Natural killer cell treated with Interleukin-12 subunit alpha and Interleukin-12 subunit beta and Interleukin-15 and Interleukin-18, amount 100 ng/mL, for 72 hours (primary cell): ENCODE results near the gene DBI. TPM values are rescaled to one million over a fixed set of nuclear protein-coding genes. Genes with fewer than 3 reads are reported as not detected.

Experiments used
- ATAC-seq, 2 donors: fragments of 150-1000 bp; cut with Tn5 transposase in 1 of 2; sonication (Bioruptor Pico), chemical (Tn5 transposase) in 1 of 2; 2 replicates each; pipeline ENCODE4 v1.10.0; 2021
- DNase-seq: peaks from one replicate; pipeline ENCODE4 v3.0.0; 2022; ENCODE audit warnings: low spot score
- H3K27ac Mint-ChIP-seq, 2 donors: 1 replicate in 1 of 2; 2 replicates in 1 of 2; pipeline ENCODE4 v1.8.0; 2022; ENCODE audit warnings: mixed read lengths in 2 of 2, mild to moderate bottlenecking in 1 of 2, moderate library complexity in 1 of 2
- H3K27me3 Mint-ChIP-seq, 2 donors: 1 replicate in 1 of 2; 2 replicates in 1 of 2; pipeline ENCODE4 v1.8.0; 2022; ENCODE audit warnings: mixed read lengths in 2 of 2
- H3K36me3 Mint-ChIP-seq: one replicate; pipeline ENCODE4 v1.8.0; 2022; ENCODE audit warnings: mixed read lengths
- H3K4me1 Mint-ChIP-seq, 2 donors: 1 replicate in 1 of 2; 2 replicates in 1 of 2; pipeline ENCODE4 v1.8.0; 2022; ENCODE audit warnings: low read depth in 2 of 2, mixed read lengths in 2 of 2, mild to moderate bottlenecking in 1 of 2
- H3K4me3 Mint-ChIP-seq: one replicate; pipeline ENCODE4 v1.8.0; 2022; ENCODE audit warnings: mixed read lengths
- H3K9me3 Mint-ChIP-seq: 2 replicates; pipeline ENCODE4 v1.8.0; 2022; ENCODE audit warnings: mixed read lengths
- total RNA-seq, 2 donors: library from RNA; stranded (reverse); gene quantifications; one replicate each; pipeline ENCODE4 v1.2.3, GENCODE V29; 2022

The DBI gene
- 100 to 1,000 TPM; 161 to 187 TPM for total RNA-seq

DNA sequence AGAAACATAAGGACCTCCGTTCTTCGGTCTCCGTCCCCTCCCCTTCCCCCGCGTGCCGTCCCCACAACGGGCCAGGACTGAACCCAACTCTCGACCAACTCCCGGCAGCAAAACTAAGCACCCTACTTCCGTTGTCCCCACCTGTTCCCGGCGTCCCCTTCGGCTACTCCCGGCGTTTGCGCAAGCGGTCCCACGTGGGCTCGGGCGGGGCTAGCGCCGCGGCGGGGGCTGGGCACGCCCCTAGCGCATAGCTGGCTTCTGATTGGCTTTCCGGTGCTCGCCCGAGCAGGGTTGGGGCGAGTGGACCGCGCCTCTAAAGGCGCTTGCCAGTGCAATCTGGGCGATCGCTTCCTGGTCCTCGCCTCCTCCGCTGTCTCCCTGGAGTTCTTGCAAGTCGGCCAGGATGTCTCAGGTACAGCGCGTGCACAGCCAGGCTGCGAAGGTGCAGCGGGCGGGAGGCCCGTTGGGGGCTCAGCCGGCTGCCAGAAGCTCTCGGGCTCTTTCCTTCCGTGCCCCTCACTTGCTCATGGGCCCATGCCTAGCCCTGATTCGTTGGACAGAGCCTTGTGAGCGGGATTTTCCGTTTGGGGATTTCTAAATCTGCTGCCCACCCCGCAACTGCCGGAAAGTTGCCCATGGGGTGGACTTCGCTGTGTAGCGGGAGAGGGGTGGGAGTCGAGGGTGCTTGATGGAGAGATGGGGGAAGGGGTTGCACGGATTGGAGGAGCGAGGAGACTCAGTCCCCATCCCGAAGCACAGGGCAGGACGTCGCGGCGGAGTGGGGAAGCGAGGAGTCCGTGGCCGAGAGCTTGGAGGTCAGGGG is at the start of gene DBI, which contains the start of gene C2orf76:
DBI (plus strand) TSS at position 329 of the 823 bp plus-strand sequence; CDS start at position 404, 75 bp downstream.
C2orf76 (minus strand) TSS at position 186 of the 823 bp plus-strand sequence. CDS start 26,875 bp downstream, outside the sequence.
- H3K9me3 Mint-ChIP-seq, result no peaks in the 10 kb centered on the region
- ATAC-seq (peak; percentile 98), DNase-seq (peak; percentile 96)
- peak within 1 kb of the TSS; percentile 98 to 100 for H3K27ac Mint-ChIP-seq
- peaks cover 14% of the 10 kb centered on the region for H3K36me3 Mint-ChIP-seq
- peaks cover 38 to 49% of the 10 kb centered on the region in 2 donors for H3K4me1 Mint-ChIP-seq
- no peaks in the 10 kb centered on the region for H3K27me3 Mint-ChIP-seq
- peak within 1 kb of the TSS; percentile 92 for H3K4me3 Mint-ChIP-seq

DNA sequence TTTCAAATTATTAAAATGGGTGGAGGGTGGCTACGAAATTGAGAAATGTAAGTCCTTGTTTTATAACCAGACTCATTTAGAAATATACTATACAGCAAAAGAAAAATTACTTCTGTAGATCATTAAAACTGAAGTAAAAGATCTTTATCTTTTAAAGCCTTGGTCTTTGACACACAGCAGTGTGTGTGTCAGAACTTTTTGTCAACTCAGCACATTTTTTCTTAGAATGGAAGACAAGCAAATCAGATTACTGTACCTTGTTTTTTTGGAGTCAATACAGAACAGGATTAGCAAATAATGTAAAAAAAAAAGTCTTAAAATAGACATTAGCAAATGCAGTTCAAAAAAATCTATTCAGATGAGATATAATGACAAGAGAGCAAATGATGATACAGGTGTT is 49.2 kb upstream of the DBI start:
- Mint-ChIP-seq H3K27ac (no peak overlapping the region), H3K36me3 (no peaks in the 10 kb centered on the region), H3K4me1 (no peaks in the 10 kb centered on the region), H3K27me3 (no peaks in the 10 kb centered on the region), H3K4me3 (no peak overlapping the region), H3K9me3 (no peaks in the 10 kb centered on the region)
- ATAC-seq (no peak), DNase-seq (no peak)

DNA sequence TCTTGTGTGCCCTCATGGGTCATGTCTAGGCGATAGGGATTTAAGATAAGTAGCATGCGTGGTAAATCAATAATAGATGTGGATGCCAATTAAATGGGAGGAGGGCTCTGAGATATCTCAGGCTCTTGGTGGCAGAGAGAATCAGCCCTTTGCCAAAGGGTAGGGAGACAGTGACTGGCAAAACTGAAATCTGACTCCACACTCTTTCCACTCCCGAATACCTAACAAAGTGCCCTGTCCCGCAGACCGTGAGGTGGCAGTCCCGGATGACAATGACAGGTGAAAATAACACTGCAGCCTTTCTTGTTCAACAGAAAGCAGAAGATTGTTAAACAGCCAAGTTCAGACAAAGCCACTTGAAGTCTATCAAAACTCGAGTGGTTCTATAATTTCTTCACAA is 47.2 kb upstream of the DBI start:
- H3K9me3 Mint-ChIP-seq, result no peaks in the 10 kb centered on the region
- no peak overlapping the region for H3K4me3 Mint-ChIP-seq
- no peaks in the 10 kb centered on the region for H3K27me3 Mint-ChIP-seq
- ATAC-seq (no peak), DNase-seq (no peak)
- no peak overlapping the region for H3K27ac Mint-ChIP-seq
- H3K4me1 Mint-ChIP-seq, result no peaks in the 10 kb centered on the region
- H3K36me3 Mint-ChIP-seq, result no peaks in the 10 kb centered on the region

DNA sequence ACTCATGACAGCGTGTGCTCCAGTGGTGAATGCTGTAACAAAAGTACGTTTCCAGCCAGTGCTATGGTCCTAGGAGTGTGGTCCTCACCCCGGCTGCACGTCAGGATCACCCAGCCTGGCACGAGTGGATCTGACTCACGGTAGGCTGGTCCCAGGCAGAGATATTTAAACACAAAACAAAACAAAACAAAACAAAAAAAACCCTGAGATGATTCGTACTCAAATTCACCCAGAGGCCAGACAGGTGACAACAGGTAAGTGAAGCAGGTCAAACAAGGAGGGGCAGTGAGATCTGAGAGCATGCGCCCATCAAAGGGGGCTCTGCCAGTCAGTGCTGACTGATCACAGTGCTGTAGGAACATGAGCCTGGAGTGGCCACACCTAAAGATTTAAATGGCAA is 43.3 kb upstream of the DBI start:
- H3K27me3 Mint-ChIP-seq, result no peaks in the 10 kb centered on the region
- no peaks in the 10 kb centered on the region for H3K4me1 Mint-ChIP-seq
- H3K9me3 Mint-ChIP-seq, result no peaks in the 10 kb centered on the region
- no peak for ATAC-seq
- no peak overlapping the region for H3K27ac Mint-ChIP-seq
- DNase-seq, result no peak
- no peaks in the 10 kb centered on the region for H3K36me3 Mint-ChIP-seq
- H3K4me3 Mint-ChIP-seq, result no peak overlapping the region

DNA sequence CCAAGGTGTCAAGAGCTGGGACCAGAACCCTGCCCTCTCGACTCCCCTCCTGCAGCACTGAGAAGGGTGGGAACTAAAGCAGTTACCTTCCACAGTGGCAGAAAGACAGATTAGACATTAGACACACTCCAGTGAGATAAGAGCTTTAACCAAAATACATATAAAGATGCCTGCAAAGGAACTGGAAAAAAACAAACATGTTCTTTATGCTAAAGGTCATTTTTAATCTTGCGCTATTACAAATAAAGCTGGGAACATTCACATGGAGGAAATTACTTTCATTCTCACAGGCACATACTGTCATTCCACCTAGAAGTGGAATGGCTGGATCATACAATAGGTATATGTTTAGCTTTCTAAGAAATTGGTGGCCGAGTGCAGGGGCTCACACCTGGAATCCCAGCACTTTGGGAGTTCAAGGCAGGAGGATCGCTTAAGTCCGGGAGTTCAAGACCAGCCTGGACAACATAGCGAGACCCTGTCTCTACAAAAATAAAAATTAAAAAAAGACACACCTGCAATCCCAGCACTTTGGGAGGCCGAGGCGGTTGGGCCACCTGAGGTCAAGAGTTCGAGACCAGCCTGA is 42.0 kb upstream of the DBI start:
- no peak overlapping the region for H3K4me3 Mint-ChIP-seq
- DNase-seq (no peak), ATAC-seq (no peak)
- H3K36me3 Mint-ChIP-seq, result no peaks in the 10 kb centered on the region
- no peaks in the 10 kb centered on the region for H3K4me1 Mint-ChIP-seq
- H3K27me3 Mint-ChIP-seq, result no peaks in the 10 kb centered on the region
- H3K9me3 Mint-ChIP-seq, result no peaks in the 10 kb centered on the region
- no peak overlapping the region for H3K27ac Mint-ChIP-seq

DNA sequence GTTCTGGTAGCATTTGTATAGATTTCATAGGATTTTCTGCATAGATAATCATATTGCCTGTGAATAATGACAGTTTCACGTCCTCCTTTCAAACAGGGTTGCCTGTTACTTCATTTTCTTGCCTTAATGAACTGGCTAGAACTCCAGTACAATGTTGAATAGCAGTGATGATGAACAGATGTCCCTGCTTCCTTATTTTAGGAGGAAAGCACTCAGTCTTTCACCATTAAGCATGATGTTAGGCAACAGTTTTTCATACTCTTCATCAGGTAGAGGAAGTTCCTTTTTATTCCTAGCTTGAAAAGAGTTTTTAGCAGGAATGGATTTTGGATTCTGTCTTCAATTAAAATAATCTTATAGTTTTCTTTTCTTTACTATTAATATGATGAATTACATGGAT is 39.8 kb upstream of the DBI start:
- Mint-ChIP-seq H3K9me3 (no peaks in the 10 kb centered on the region), H3K27me3 (no peaks in the 10 kb centered on the region), H3K4me1 (no peaks in the 10 kb centered on the region), H3K27ac (no peak overlapping the region), H3K36me3 (no peaks in the 10 kb centered on the region), H3K4me3 (no peak overlapping the region)
- DNase-seq (no peak), ATAC-seq (no peak)

DNA sequence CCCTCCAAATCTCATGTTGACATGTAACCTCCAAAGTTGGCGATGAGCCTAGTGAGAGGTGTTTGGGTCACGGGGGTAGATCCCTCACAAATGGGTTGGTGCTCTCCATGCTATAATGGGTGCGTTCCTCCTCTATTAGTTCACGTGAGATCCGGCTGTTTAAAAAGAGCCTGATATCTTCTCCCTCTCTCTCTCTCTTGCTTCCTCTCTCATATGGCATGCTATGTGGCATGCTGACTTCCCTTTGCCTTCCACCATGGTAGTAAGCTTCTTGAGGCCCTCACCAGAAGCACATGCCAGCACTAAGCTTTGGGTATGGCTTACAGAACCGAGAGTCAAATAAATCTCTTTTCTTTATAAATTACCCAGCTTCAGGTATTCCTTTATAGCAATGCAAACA is 39.3 kb upstream of the DBI start:
- H3K4me1 Mint-ChIP-seq, result no peaks in the 10 kb centered on the region
- no peak overlapping the region for H3K4me3 Mint-ChIP-seq
- DNase-seq (no peak), ATAC-seq (no peak)
- no peaks in the 10 kb centered on the region for H3K27me3 Mint-ChIP-seq
- no peaks in the 10 kb centered on the region for H3K36me3 Mint-ChIP-seq
- H3K27ac Mint-ChIP-seq, result no peak overlapping the region
- H3K9me3 Mint-ChIP-seq, result no peaks in the 10 kb centered on the region

DNA sequence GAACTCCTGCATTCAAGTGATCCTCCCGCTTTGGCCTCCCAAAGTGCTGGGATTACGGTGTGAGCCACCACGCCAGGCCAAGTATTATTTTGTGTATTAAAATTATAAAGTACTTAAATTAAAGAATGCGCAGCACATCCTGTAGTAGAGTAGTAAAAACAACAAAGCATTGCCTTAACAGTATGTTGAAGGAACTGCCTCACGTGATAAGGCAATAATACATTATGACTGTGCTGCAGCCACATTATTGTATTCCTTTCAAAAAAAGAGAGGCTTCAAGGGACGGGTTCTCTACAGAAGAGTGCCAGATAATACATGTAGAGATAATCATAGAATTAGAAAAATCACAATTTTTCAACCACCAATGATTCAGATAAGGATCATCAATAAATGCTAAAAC is 33.8 kb upstream of the DBI start:
- peaks cover under 1 to 3% of the 10 kb centered on the region in 2 donors for H3K4me1 Mint-ChIP-seq
- no peaks in the 10 kb centered on the region for H3K36me3 Mint-ChIP-seq
- no peak overlapping the region for H3K27ac Mint-ChIP-seq
- H3K4me3 Mint-ChIP-seq, result no peak overlapping the region
- H3K9me3 Mint-ChIP-seq, result no peaks in the 10 kb centered on the region
- DNase-seq (no peak), ATAC-seq (no peak)
- H3K27me3 Mint-ChIP-seq, result no peaks in the 10 kb centered on the region

DNA sequence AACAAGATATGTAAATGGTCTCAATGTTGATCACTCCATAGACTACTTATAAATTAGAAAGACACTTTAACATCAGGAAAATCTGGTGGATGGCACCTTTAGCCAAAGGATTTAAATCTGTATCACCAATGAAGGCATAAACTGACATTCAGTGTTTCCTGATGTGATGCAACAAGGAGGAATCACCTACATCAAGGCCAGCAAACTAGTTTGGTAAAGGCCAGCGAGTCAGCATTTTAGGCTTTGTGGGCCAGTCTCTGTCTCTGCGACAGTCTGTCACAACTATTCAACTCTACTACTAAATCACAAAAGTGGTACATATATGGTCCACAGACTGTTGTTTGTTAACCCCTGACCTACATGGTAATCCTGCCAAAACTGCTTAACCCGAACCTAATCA is 33.4 kb upstream of the DBI start:
- Mint-ChIP-seq H3K36me3 (no peaks in the 10 kb centered on the region), H3K4me3 (no peak overlapping the region), H3K27me3 (no peaks in the 10 kb centered on the region), H3K9me3 (no peaks in the 10 kb centered on the region), H3K4me1 (peaks cover 4 to 7% of the 10 kb centered on the region in 2 donors), H3K27ac (no peak overlapping the region)
- no peak for DNase-seq
- ATAC-seq, result no peak

DNA sequence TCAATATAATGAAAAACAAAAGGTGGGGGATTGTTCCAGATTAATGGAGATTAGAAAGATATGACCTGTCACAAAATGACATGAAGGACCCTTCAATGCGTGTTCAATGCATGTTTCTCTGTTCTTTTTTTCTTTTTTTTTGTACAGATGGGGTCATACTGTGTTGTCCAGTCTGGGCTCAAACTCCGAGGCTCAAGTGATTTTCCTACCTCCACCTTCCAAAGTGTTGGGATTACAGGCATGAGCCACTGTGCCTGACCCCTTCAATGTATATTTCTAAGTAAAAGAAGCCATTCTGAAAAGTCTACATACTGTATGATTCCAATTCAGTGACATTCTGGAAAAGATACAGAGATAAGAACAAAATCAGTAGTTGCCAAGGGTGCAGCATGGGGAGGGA is 32.9 kb upstream of the DBI start:
- ATAC-seq (no peak), DNase-seq (no peak)
- no peaks in the 10 kb centered on the region for H3K27me3 Mint-ChIP-seq
- H3K36me3 Mint-ChIP-seq, result no peaks in the 10 kb centered on the region
- peaks cover 9 to 12% of the 10 kb centered on the region in 2 donors for H3K4me1 Mint-ChIP-seq
- H3K27ac Mint-ChIP-seq, result no peak overlapping the region
- H3K4me3 Mint-ChIP-seq, result no peak overlapping the region
- H3K9me3 Mint-ChIP-seq, result no peaks in the 10 kb centered on the region

DNA sequence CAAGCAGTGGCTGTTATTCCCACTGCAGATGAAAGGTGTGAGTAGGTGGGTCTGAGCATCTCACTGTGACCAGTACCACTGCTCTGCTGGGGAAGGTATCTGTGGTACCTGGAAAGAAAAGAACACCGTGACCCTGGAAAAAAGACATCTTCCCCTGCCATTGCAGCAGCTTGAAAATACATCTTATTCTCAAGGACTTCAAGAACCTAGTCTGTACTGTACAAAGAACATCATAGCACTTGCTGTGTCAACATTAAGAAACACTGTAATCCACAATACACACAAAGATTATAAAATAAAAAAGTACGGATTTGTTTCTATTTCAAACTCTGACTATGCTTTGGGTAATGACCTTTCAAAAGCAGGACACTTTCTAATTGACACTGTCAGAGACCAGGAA is 29.0 kb upstream of the DBI start:
- H3K4me3 Mint-ChIP-seq, result peak overlapping the region; percentile 46
- H3K36me3 Mint-ChIP-seq, result no peaks in the 10 kb centered on the region
- peak overlapping the region; percentile 67 to 86 for H3K27ac Mint-ChIP-seq
- no peaks in the 10 kb centered on the region for H3K9me3 Mint-ChIP-seq
- no peak for ATAC-seq
- H3K4me1 Mint-ChIP-seq, result peaks cover 18 to 25% of the 10 kb centered on the region in 2 donors
- H3K27me3 Mint-ChIP-seq, result no peaks in the 10 kb centered on the region
- DNase-seq, result no peak

DNA sequence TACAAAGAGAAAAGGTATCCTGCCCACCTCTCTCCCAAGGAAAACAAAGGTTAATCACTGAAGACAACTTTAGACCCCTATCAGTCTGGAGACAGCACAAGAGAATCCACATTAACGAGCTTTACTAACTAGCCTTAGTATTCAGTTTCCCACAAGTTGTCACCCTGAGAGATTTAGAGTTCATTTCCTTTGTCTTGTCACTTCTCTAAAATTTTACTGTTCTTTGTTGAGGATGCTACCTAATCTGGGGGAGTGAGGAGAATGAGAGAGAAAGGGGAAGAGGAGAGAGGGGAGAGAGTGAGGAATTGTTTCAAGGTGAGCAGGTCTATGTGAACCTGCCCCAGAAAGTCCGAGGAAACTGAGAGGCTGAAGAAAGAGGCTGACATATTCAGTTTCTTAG is 28.5 kb upstream of the DBI start:
- peak overlapping the region; percentile 46 for H3K4me3 Mint-ChIP-seq
- ATAC-seq (no peak), DNase-seq (no peak)
- H3K27ac Mint-ChIP-seq, result peak overlapping the region; percentile 67 to 86
- H3K4me1 Mint-ChIP-seq, result peaks cover 18 to 25% of the 10 kb centered on the region in 2 donors
- H3K27me3 Mint-ChIP-seq, result no peaks in the 10 kb centered on the region
- no peaks in the 10 kb centered on the region for H3K36me3 Mint-ChIP-seq
- no peaks in the 10 kb centered on the region for H3K9me3 Mint-ChIP-seq

DNA sequence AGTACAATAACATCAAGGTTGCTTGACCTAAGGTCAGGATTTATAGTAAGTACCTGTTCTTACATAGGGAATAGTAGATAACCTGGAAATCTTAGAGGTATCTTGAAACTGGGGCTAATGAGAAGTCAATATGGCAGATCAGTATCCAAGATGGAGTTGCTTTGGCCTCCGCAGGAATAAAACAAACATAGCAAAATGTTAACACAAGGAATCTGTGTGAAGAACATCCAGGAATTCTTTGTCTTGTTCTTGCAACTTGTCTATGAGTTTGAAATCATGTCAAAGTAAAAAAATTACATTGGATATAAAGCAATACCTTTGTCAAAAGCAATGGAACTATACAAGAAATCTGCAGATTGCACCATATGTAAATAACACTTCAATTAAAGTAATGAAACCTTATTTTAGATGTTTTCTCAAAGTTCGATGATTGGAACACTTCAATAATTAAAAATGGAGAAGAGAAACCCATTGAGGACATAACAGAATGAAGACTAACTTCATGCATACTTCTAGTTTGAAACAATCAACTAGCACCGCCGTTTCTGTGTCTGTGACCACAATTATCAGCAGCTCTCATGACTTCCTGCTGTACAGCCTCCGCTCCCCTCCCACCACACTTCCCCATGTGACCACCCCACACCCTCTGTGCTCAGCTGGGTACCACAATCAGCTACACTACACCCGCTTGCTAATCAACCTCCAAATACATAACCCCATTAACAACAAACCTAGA is 27.8 kb upstream of the DBI start:
- peak overlapping the region; percentile 46 for H3K4me3 Mint-ChIP-seq
- H3K9me3 Mint-ChIP-seq, result no peaks in the 10 kb centered on the region
- ATAC-seq (peak; percentile 93 to 96), DNase-seq (peak; percentile 64)
- H3K4me1 Mint-ChIP-seq, result peaks cover 18 to 25% of the 10 kb centered on the region in 2 donors
- H3K27ac Mint-ChIP-seq, result peak overlapping the region; percentile 67 to 86
- H3K36me3 Mint-ChIP-seq, result no peaks in the 10 kb centered on the region
- no peaks in the 10 kb centered on the region for H3K27me3 Mint-ChIP-seq

DNA sequence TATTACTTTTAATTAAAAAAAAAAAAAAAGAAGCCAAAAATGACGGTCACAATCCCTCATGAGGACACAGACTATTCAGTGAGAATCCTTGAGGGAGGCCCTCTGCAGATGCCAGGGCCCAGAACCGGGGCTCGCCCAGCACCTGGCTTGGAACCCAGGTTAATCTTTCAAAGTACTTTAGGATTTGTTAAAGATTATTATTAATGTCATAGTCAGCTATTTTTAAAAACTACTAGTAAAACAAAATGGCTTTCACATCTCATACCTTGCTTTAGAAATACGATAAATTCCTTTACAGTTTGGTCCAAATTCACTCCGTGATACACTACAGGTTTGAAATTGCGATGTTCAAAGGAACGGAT is 27.2 kb upstream of the DBI start:
- H3K4me3 Mint-ChIP-seq, result peak overlapping the region; percentile 46
- ATAC-seq (peak in 1 of 2 donors; percentile 36), DNase-seq (no peak)
- H3K9me3 Mint-ChIP-seq, result no peaks in the 10 kb centered on the region
- peak overlapping the region; percentile 67 to 86 for H3K27ac Mint-ChIP-seq
- no peaks in the 10 kb centered on the region for H3K27me3 Mint-ChIP-seq
- H3K36me3 Mint-ChIP-seq, result no peaks in the 10 kb centered on the region
- H3K4me1 Mint-ChIP-seq, result peaks cover 18 to 25% of the 10 kb centered on the region in 2 donors
